Activated CD8-positive, alpha-beta T cell treated with anti-CD3 and anti-CD28 coated beads for 36 hours (primary cell): ENCODE data around the gene CRKL. TPM values are rescaled to one million over a fixed set of nuclear protein-coding genes. Genes with fewer than 3 reads are reported as not detected.

ENCODE experiments used
- ATAC-seq: fragments of 200-7000 bp; cut with Tn5 transposase; one replicate; pipeline ENCODE4 v1.10.0; 2021; ENCODE audit warnings: mild to moderate bottlenecking, moderate library complexity
- CTCF ChIA-PET: fragments of 350-600 bp; sonication (Branson Sonifier 250); formaldehyde crosslinking; loops from one replicate; lab custom pipeline; 2021; ENCODE audit warnings: antibody characterized with exemption; lab: Charles Lee
- POLR2A ChIA-PET: fragments of 350-600 bp; sonication (Branson Sonifier 250); formaldehyde crosslinking; loops from one replicate; lab custom pipeline; 2021; ENCODE audit warnings: antibody characterized with exemption; lab: Charles Lee
- DNase-seq: peaks from one replicate; pipeline ENCODE4 v3.0.0-alpha.2; 2020
- H3K27ac Mint-ChIP-seq: one replicate; pipeline ENCODE4 v1.8.0; 2021; ENCODE audit warnings: mild to moderate bottlenecking, mixed read lengths
- H3K27me3 Mint-ChIP-seq: one replicate; pipeline ENCODE4 v1.8.0; 2021; ENCODE audit warnings: mixed read lengths
- H3K36me3 Mint-ChIP-seq: one replicate; pipeline ENCODE4 v1.8.0; 2021; ENCODE audit warnings: low read depth, mixed read lengths
- H3K4me1 Mint-ChIP-seq: one replicate; pipeline ENCODE4 v1.8.0; 2021; ENCODE audit warnings: low read depth, mixed read lengths
- H3K4me3 Mint-ChIP-seq: one replicate; pipeline ENCODE4 v1.8.0; 2021; ENCODE audit warnings: mild to moderate bottlenecking, moderate library complexity, mixed read lengths
- H3K9me3 Mint-ChIP-seq: one replicate; pipeline ENCODE4 v1.8.0; 2021; ENCODE audit warnings: mixed read lengths
- intact Hi-C: fragments of 100-400 bp; cut with micrococcal nuclease; formaldehyde crosslinking; loops from one replicate; pipeline ENCODE4 v1.10.0; 2022
- total RNA-seq, 2 experiments: library from RNA; stranded (reverse); gene quantifications; one replicate each; pipeline ENCODE4 v1.2.3, GENCODE V29; 2021
- TF ChIP-seq, protein P1 (sequence below): fragments of 200-600 bp; IDR thresholded peaks from one replicate; pipeline ENCODE4 v1.8.0; 2022; ENCODE audit warnings: antibody characterized with exemption, mild to moderate bottlenecking

CRKL gene
- total RNA-seq, 2 experiments from 2014 or later, result 99.1 to 102 TPM

DNA sequence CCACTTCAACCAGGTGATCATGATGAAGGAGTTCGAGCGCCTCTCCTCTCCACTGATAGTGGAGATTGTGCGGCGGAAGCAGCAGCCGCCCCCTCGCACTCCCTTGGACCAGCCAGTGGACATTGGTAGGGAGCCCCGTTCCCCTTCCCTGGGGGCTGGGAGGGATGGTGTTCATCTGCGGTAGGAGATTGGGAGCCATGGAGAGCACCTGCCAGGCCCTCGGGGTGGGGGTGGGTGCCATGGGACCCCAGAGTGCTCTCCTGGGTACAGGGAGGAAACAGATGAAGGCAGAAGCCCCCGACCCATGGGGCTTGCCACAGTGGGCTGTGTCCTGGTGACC is 77.7 kb downstream of the CRKL start:
- Mint-ChIP-seq H3K4me3 (no peak overlapping the region), H3K9me3 (no peaks in the 10 kb centered on the region), H3K27ac (no peak overlapping the region), H3K4me1 (peaks cover 3% of the 10 kb centered on the region), H3K36me3 (peaks cover 5% of the 10 kb centered on the region), H3K27me3 (no peaks in the 10 kb centered on the region)
- POLR2A ChIA-PET, result interaction anchor here (2.8 kb wide), 1 partner anchor 13 kb away, joined by 8 read pairs; the partner anchor contains the start of gene LZTR1
- intact Hi-C loops, result no loop called here
- CTCF ChIA-PET, result no interaction called here
- TF ChIP-seq, protein P1, sequence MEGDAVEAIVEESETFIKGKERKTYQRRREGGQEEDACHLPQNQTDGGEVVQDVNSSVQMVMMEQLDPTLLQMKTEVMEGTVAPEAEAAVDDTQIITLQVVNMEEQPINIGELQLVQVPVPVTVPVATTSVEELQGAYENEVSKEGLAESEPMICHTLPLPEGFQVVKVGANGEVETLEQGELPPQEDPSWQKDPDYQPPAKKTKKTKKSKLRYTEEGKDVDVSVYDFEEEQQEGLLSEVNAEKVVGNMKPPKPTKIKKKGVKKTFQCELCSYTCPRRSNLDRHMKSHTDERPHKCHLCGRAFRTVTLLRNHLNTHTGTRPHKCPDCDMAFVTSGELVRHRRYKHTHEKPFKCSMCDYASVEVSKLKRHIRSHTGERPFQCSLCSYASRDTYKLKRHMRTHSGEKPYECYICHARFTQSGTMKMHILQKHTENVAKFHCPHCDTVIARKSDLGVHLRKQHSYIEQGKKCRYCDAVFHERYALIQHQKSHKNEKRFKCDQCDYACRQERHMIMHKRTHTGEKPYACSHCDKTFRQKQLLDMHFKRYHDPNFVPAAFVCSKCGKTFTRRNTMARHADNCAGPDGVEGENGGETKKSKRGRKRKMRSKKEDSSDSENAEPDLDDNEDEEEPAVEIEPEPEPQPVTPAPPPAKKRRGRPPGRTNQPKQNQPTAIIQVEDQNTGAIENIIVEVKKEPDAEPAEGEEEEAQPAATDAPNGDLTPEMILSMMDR, result no peak
- no peak for ATAC-seq
- no peak for DNase-seq

GRCh38 chr22:20995329-20996030 is 78.3 kb downstream of the CRKL start:
- ATAC-seq (no peak), DNase-seq (no peak)
- POLR2A ChIA-PET, result interaction anchor here (2.8 kb wide), 1 partner anchor 13 kb away, joined by 8 read pairs; the partner anchor contains the start of gene LZTR1
- H3K9me3 Mint-ChIP-seq, result no peaks in the 10 kb centered on the region
- intact Hi-C loops, result no loop called here
- H3K4me3 Mint-ChIP-seq, result no peak overlapping the region
- TF ChIP-seq, protein P1, result no peak
- no peaks in the 10 kb centered on the region for H3K27me3 Mint-ChIP-seq
- peaks cover 2% of the 10 kb centered on the region for H3K36me3 Mint-ChIP-seq
- H3K27ac Mint-ChIP-seq, result no peak overlapping the region
- peaks cover 7% of the 10 kb centered on the region for H3K4me1 Mint-ChIP-seq
- CTCF ChIA-PET, result no interaction called here

DNA sequence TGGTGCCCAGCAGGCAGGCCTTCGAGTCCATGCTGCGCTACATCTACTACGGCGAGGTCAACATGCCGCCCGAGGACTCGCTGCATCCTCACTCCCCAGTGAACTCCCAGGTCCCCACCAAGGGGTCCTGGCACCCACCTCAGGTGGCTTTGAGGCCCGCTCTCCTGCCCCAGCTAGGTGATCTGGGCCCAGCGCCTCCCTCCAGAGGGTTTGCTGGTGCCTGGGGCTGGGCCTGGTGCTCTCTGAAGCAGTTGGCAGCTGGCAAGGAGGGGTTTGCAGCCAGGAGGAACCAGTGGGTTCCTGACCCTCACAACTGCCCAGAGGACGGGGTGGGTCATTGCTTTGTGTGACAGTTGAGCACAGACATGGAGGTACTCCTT is 78.8 kb downstream of the CRKL start:
- POLR2A ChIA-PET, result no interaction called here
- TF ChIP-seq, protein P1, result no peak
- ATAC-seq (no peak), DNase-seq (no peak)
- no peak overlapping the region for H3K27ac Mint-ChIP-seq
- H3K4me3 Mint-ChIP-seq, result no peak overlapping the region
- H3K9me3 Mint-ChIP-seq, result no peaks in the 10 kb centered on the region
- peaks cover 2% of the 10 kb centered on the region for H3K36me3 Mint-ChIP-seq
- peaks cover 7% of the 10 kb centered on the region for H3K4me1 Mint-ChIP-seq
- CTCF ChIA-PET, result interaction anchor here (1.1 kb wide), 1 partner anchor 25 kb away, joined by 3 read pairs; no protein-coding TSS in a partner anchor
- intact Hi-C loops, result no loop called here
- no peaks in the 10 kb centered on the region for H3K27me3 Mint-ChIP-seq

DNA sequence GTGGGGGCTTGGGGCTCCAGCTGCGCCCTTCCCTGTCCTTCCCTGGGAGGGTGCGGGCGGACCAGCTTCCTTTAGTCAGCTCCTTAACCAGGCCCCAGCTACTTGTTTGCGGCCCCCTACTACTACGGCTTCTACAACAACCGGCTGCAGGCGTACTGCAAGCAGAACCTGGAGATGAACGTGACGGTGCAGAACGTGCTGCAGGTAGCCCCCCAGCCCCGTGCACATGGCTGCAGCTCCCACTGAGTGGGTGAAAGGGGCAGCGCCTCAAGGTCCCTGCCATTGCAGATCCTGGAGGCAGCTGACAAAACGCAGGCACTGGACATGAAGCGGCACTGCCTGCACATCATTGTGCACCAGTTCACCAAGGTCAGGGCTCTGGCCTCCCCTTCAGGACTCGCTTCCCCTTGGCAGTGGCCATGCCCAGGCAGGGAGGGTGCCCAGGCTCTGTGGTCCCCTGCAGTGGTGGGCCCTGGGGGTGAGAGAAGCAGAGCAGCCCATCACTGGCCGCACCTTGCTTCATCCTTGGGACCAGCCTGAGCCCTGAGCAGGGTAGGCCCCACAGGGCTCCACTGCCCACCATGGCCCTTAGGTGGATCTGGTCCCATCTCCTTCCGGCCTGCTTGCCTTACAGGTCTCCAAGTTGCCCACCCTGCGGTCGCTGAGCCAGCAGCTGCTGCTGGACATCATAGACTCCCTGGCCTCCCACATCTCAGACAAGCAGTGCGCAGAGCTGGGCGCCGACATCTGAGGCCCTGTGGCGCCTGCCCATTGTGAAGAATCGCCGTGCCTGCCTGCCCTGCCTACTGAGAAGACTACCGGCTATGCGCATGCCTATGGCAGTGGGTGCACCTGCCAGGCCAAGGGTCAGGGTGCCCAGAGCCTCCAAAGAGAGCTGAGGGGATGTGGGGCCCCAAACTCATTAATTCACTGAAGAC is 79.7 kb downstream of the CRKL start:
- Mint-ChIP-seq H3K27me3 (no peaks in the 10 kb centered on the region), H3K36me3 (peaks cover 6% of the 10 kb centered on the region), H3K9me3 (no peaks in the 10 kb centered on the region), H3K4me3 (no peak overlapping the region), H3K27ac (no peak overlapping the region), H3K4me1 (peaks cover 7% of the 10 kb centered on the region)
- TF ChIP-seq, protein P1, result no peak
- ChIA-PET CTCF (interaction anchor here (1.1 kb wide), 1 partner anchor 24 kb away, joined by 3 read pairs; no protein-coding TSS in a partner anchor), POLR2A (interaction anchor here (1.0 to 5.0 kb wide), 2 partner anchors 11 to 15 kb away, joined by 3 to 20 read pairs; no protein-coding TSS in a partner anchor)
- intact Hi-C loops, result no loop called here
- ATAC-seq (no peak), DNase-seq (no peak)
